WTC11 (cell line): Measurements from ENCODE around the gene INPP4B. TPM values are rescaled to one million over a fixed set of nuclear protein-coding genes. Genes with fewer than 3 reads are reported as not detected.

ENCODE experiments used
- ATAC-seq: fragments of 200-7000 bp; cut with Tn5 transposase; 2 replicates; pipeline ENCODE4 v1.10.0; 2021; ENCODE audit warnings: mild to moderate bottlenecking, moderate library complexity
- CTCF ChIA-PET: fragments of 300-600 bp; sonication (Branson Sonifier 250); formaldehyde crosslinking; loops from one replicate; lab custom pipeline; 2021; ENCODE audit warnings: antibody characterized with exemption; lab: Charles Lee
- POLR2A ChIA-PET: fragments of 350-600 bp; sonication (Branson Sonifier 250); formaldehyde crosslinking; loops from one replicate; lab custom pipeline; 2021; ENCODE audit warnings: antibody characterized with exemption; lab: Charles Lee
- DNase-seq: peaks from one replicate; pipeline ENCODE4 v3.0.0; 2021; ENCODE audit warnings: low spot score
- H3K27ac Mint-ChIP-seq: 2 replicates; pipeline ENCODE4 v1.8.0; 2021; ENCODE audit warnings: mixed read lengths
- H3K27me3 Mint-ChIP-seq: 2 replicates; pipeline ENCODE4 v1.8.0; 2021; ENCODE audit warnings: low read depth, mild to moderate bottlenecking, moderate library complexity, mixed read lengths
- H3K36me3 Mint-ChIP-seq: 2 replicates; pipeline ENCODE4 v1.8.0; 2021; ENCODE audit warnings: mixed read lengths
- H3K4me1 Mint-ChIP-seq: 2 replicates; pipeline ENCODE4 v1.8.0; 2022; ENCODE audit warnings: mixed read lengths
- H3K4me3 Mint-ChIP-seq: 2 replicates; pipeline ENCODE4 v1.8.0; 2021; ENCODE audit warnings: mild to moderate bottlenecking, moderate library complexity, mixed read lengths
- H3K9me3 Mint-ChIP-seq: 2 replicates; pipeline ENCODE4 v1.8.0; 2021; ENCODE audit warnings: mixed read lengths
- AFF4 ChIP-seq: sonication (generic); formaldehyde crosslinking; IDR thresholded peaks from 2 replicates; pipeline ENCODE4 v1.8.1; 2023; ENCODE audit warnings: mild to moderate bottlenecking, missing genetic modification reagents, borderline replicate concordance
- ATF1 ChIP-seq: sonication (generic); formaldehyde crosslinking; IDR thresholded peaks from 2 replicates; pipeline ENCODE4 v1.8.1; 2023; ENCODE audit warnings: mild to moderate bottlenecking, moderate library complexity, missing genetic modification reagents
- EMX1 ChIP-seq: fragments of 250-450 bp; sonication (Bioruptor Pico); IDR thresholded peaks from 2 replicates; pipeline ENCODE4 v1.8.0; 2021; ENCODE audit warnings: mild to moderate bottlenecking
- FOXK1 ChIP-seq: sonication (generic); formaldehyde crosslinking; IDR thresholded peaks from 2 replicates; pipeline ENCODE4 v1.8.0; 2022; ENCODE audit warnings: mild to moderate bottlenecking, moderate library complexity, missing genetic modification reagents
- FOXP1 ChIP-seq: sonication (generic); formaldehyde crosslinking; IDR thresholded peaks from 2 replicates; pipeline ENCODE4 v1.8.0; 2022; ENCODE audit warnings: missing genetic modification reagents, mild to moderate bottlenecking, moderate library complexity, borderline replicate concordance
- GABPB1 ChIP-seq: sonication (generic); formaldehyde crosslinking; IDR thresholded peaks from 2 replicates; pipeline ENCODE4 v1.8.1; 2023; ENCODE audit warnings: mild to moderate bottlenecking, missing genetic modification reagents
- HMGA2 ChIP-seq: fragments of 250-450 bp; sonication (Bioruptor Pico); IDR thresholded peaks from 2 replicates; pipeline ENCODE4 v1.4.0; 2021; ENCODE audit warnings: mild to moderate bottlenecking, moderate library complexity
- IRF1 ChIP-seq: sonication (generic); formaldehyde crosslinking; IDR thresholded peaks from 2 replicates; pipeline ENCODE4 v1.8.0; 2023; ENCODE audit warnings: missing genetic modification reagents
- RORB ChIP-seq: fragments of 250-450 bp; sonication (Bioruptor Pico); IDR thresholded peaks from 2 replicates; pipeline ENCODE4 v1.9.0; 2021; ENCODE audit warnings: mild to moderate bottlenecking
- SMAD3 ChIP-seq: sonication (generic); formaldehyde crosslinking; IDR thresholded peaks from 2 replicates; pipeline ENCODE4 v1.8.0; 2022; ENCODE audit warnings: missing genetic modification reagents, mild to moderate bottlenecking, borderline replicate concordance
- SMAD4 ChIP-seq: sonication (generic); formaldehyde crosslinking; IDR thresholded peaks from 2 replicates; pipeline ENCODE4 v1.8.0; 2022; ENCODE audit warnings: mild to moderate bottlenecking, missing genetic modification reagents
- STAT6 ChIP-seq: sonication (generic); formaldehyde crosslinking; conservative IDR thresholded peaks from 2 replicates; pipeline ENCODE4 v1.8.1; 2023; ENCODE audit warnings: mild to moderate bottlenecking, low read depth, missing genetic modification reagents, moderate library complexity
- TEAD4 ChIP-seq: sonication (generic); formaldehyde crosslinking; IDR thresholded peaks from 2 replicates; pipeline ENCODE4 v1.8.0; 2022; ENCODE audit warnings: mild to moderate bottlenecking, missing genetic modification reagents
- ZNF512 ChIP-seq: sonication (generic); formaldehyde crosslinking; IDR thresholded peaks from 2 replicates; pipeline ENCODE4 v1.8.1; 2022; ENCODE audit warnings: missing genetic modification reagents, borderline replicate concordance
- ZNF671 ChIP-seq: fragments of 250-450 bp; sonication (Bioruptor Pico); IDR thresholded peaks from 2 replicates; pipeline ENCODE4 v1.8.0; 2021; ENCODE audit warnings: mild to moderate bottlenecking
- total RNA-seq: library from RNA; stranded (reverse); gene quantifications from 3 replicates; pipeline ENCODE4 v1.2.3, GENCODE V29; 2021

INPP4B gene
- total RNA-seq, 1 experiment from 2014 or later: 0.92 TPM

- Mint-ChIP-seq H3K36me3 (no peaks in the 10 kb centered on the region), H3K27me3 (peaks cover 60% of the 10 kb centered on the region), H3K27ac (no peak overlapping the region), H3K4me1 (peaks cover 3% of the 10 kb centered on the region; the same call in 1 of the 2 replicates), H3K4me3 (0 out of 2 replicates have a peak overlapping the region, but pooled peaks have one; percentile 12), H3K9me3 (no peaks in the 10 kb centered on the region)
- no peak for DNase-seq
- no peak for TF ChIP-seq HMGA2 (CRISPR knock-in tag)
- no peak for TF ChIP-seq EMX1 (CRISPR knock-in tag)
- no peak for TF ChIP-seq ZNF671 (CRISPR knock-in tag)
- no peak for TF ChIP-seq TEAD4 (CRISPR knock-in tag)
- no peak for TF ChIP-seq ATF1 (CRISPR knock-in tag)
- no peak for TF ChIP-seq RORB (CRISPR knock-in tag)
- TF ChIP-seq FOXK1 (CRISPR knock-in tag): no peak
- TF ChIP-seq SMAD4 (CRISPR knock-in tag): no peak
- TF ChIP-seq IRF1: no peak
- ChIA-PET POLR2A (no interaction called here), CTCF (interaction anchor here (1.0 kb wide), 1 partner anchor 12 kb away, joined by 4 read pairs; no protein-coding TSS in a partner anchor)
- ATAC-seq: no peak
Measured at GRCh38 chr4:142844782-142845181, 1.3 kb downstream of the INPP4B start.

GRCh38 chr4:142840516-142841123 lies 5.5 kb downstream of the INPP4B start:
- ChIA-PET POLR2A (no interaction called here), CTCF (no interaction called here)
- H3K9me3 Mint-ChIP-seq: no peaks in the 10 kb centered on the region
- H3K27me3 Mint-ChIP-seq: peaks cover 25% of the 10 kb centered on the region
- no peak overlapping the region for H3K27ac Mint-ChIP-seq
- no peak overlapping the region for H3K4me3 Mint-ChIP-seq
- no peak for TF ChIP-seq GABPB1 (CRISPR knock-in tag)
- TF ChIP-seq FOXP1: no peak
- no peak for TF ChIP-seq STAT6
- no peak for TF ChIP-seq AFF4
- TF ChIP-seq ZNF512 (CRISPR knock-in tag): no peak
- TF ChIP-seq SMAD3: no peak
- H3K4me1 Mint-ChIP-seq: peaks cover 3% of the 10 kb centered on the region; the same call in 1 of the 2 replicates
- no peaks in the 10 kb centered on the region for H3K36me3 Mint-ChIP-seq
- ATAC-seq: no peak
- no peak for DNase-seq
